MM.1S (cell line): ENCODE measurements around the gene LCLAT1.

ENCODE experiments used
- CTCF ChIP-seq: fragments of 300-600 bp; sonication (generic); IDR thresholded peaks from 2 replicates; pipeline ENCODE4 v1.5.1; 2016; ENCODE audit warnings: antibody characterized with exemption, low read length, mixed read lengths
- EZH2 ChIP-seq: fragments of 300-600 bp; sonication (generic); optimal IDR thresholded peaks from 2 replicates; pipeline ENCODE3; 2017; ENCODE audit warnings: low read depth, mild to moderate bottlenecking, antibody characterized with exemption, low read length, mixed read lengths

GRCh38 chr2:30510409-30510808, 63.4 kb downstream of the LCLAT1 start:
- TF ChIP-seq CTCF = no peak
- no peak for TF ChIP-seq EZH2
